Kidney (tissue), 14 donors: ENCODE measurements around the gene SFXN5. TPM values are rescaled to one million over a fixed set of nuclear protein-coding genes. Genes with fewer than 3 reads are reported as not detected.

ENCODE experiments used
- DNase-seq, 5 donors: peaks; one replicate each; pipeline ENCODE4 v3.0.0-alpha.2; 2013 to 2020
- FAIRE-seq: peaks from 2 replicates; lab custom pipeline; 2012; peaks lifted over from hg19 to GRCh38; lab: Jason Lieb, UNC
- H3K27ac ChIP-seq, 2 donors: one replicate each; pipeline ENCODE4 v1.7.0; 2013; ENCODE audit warnings: low read depth in 2 of 2, low read length in 2 of 2, inconsistent platforms in 1 of 2
- H3K27me3 ChIP-seq: one replicate; pipeline ENCODE4 v1.7.1; 2013; ENCODE audit warnings: low read length, inconsistent platforms; ENCODE audit not compliant: control insufficient read depth, insufficient read depth
- H3K36me3 ChIP-seq, 3 donors: one replicate each; pipeline versions ENCODE4 v1.7.0 to v1.7.1; 2013; ENCODE audit warnings: low read length in 3 of 3, control low read depth in 1 of 3, inconsistent platforms in 1 of 3; ENCODE audit not compliant: insufficient read depth in 3 of 3, control insufficient read depth in 2 of 3
- H3K4me1 ChIP-seq, 3 donors: one replicate each; pipeline versions ENCODE4 v1.7.0 to v1.7.1; 2013; ENCODE audit warnings: low read length in 3 of 3, inconsistent platforms in 1 of 3, low read depth in 1 of 3; ENCODE audit not compliant: control insufficient read depth in 2 of 3, insufficient read depth in 2 of 3
- H3K4me3 ChIP-seq, 3 donors: one replicate each; pipeline versions ENCODE4 v1.7.0 to v1.8.1; 2013; ENCODE audit warnings: low read length in 3 of 3, control low read depth in 1 of 3, inconsistent platforms in 1 of 3
- H3K9ac ChIP-seq, 3 donors: one replicate each; pipeline versions ENCODE4 v1.7.0 to v1.7.1; 2013; ENCODE audit warnings: low read length in 3 of 3, control low read depth in 1 of 3, inconsistent platforms in 1 of 3
- H3K9me3 ChIP-seq, 3 donors: one replicate each; pipeline versions ENCODE4 v1.7.0 to v1.7.1; 2013; ENCODE audit warnings: low read length in 3 of 3, control low read depth in 1 of 3, inconsistent platforms in 1 of 3; ENCODE audit not compliant: control insufficient read depth in 2 of 3, insufficient read depth in 1 of 3
- CTCF ChIP-seq: IDR thresholded peaks from 3 replicates; pipeline ENCODE4 v1.5.1; 2012; ENCODE audit warnings: mild to moderate bottlenecking, moderate library complexity, borderline replicate concordance; ENCODE audit not compliant: insufficient read depth; ENCODE audit errors: extremely low read depth
- intact Hi-C: fragments of 100-400 bp; cut with DNase I; formaldehyde crosslinking; loops from one replicate; pipeline ENCODE4 v1.11.1; 2022
- polyA plus RNA-seq: library from polyadenylated mRNA; stranded (reverse); fragments of 350-450 nt; fragmentation: Illumina TruSeq; extraction: RNeasy Lipid Tissue Mini Kit (QIAGEN cat#74804); gene quantifications from one replicate; pipeline ENCODE4 v1.2.3, GENCODE V29; 2014; ENCODE audit warnings: low read depth, low replicate concordance; ENCODE audit not compliant: insufficient read depth
- total RNA-seq: library from RNA; stranded (reverse); fragmentation: NEBNext Ultra II Directional; extraction: Animal tissue kit (Norgen Biotek cat#: 25700); gene quantifications from one replicate; pipeline ENCODE4 v1.2.1, GENCODE V29; 2021
- donor health status: control.
- donor health status: control.
- donor health status: control.
- donor health status: control.
- donor health status: control.
- donor health status: DM: yes; HTN: yes; CAD: no.
- donor health status: Normal renal cell carcinoma (clear cell type).

SFXN5 gene
- total and polyA plus RNA-seq, 2 donors from 2014 or later, result 21.4 to 35.9 TPM

- H3K27me3 ChIP-seq, result no peaks in the 10 kb centered on the region
- intact Hi-C loops, result no loop called here
- DNase-seq (peak in 3 of 5 donors; percentile 61 to 72 (median 71)), FAIRE-seq (no peak)
- H3K9ac ChIP-seq, result no peak overlapping the region
- peaks cover 0 to 10% (median 0%) of the 10 kb centered on the region in 3 donors for H3K4me1 ChIP-seq
- no peak for TF ChIP-seq CTCF
- H3K27ac ChIP-seq, result peak overlapping the region; percentile 2 to 46
- peaks cover 0 to 4% (median 4%) of the 10 kb centered on the region in 3 donors for H3K36me3 ChIP-seq
- H3K9me3 ChIP-seq, result no peaks in the 10 kb centered on the region
- H3K4me3 ChIP-seq, result no peak overlapping the region
Observed at GRCh38 chr2:73021371-73022010, 50.0 kb downstream of the SFXN5 start.

- FAIRE-seq, result no peak
- intact Hi-C loops, result no loop called here
- peaks cover 0 to 4% (median 4%) of the 10 kb centered on the region in 3 donors for H3K36me3 ChIP-seq
Observed at GRCh38 chr2:73020657-73021370, 50.7 kb downstream of the SFXN5 start.

GRCh38 chr2:73020306-73020656 lies 51.2 kb downstream of the SFXN5 start:
- TF ChIP-seq CTCF, result no peak
- H3K36me3 ChIP-seq, result peaks cover 0 to 4% (median 4%) of the 10 kb centered on the region in 3 donors
- H3K9ac ChIP-seq, result no peak overlapping the region
- H3K27ac ChIP-seq, result no peak overlapping the region
- no peak for FAIRE-seq
- H3K4me1 ChIP-seq, result peaks cover 0 to 10% (median 0%) of the 10 kb centered on the region in 3 donors
- DNase-seq, result no peak
- H3K27me3 ChIP-seq, result no peaks in the 10 kb centered on the region
- no peaks in the 10 kb centered on the region for H3K9me3 ChIP-seq
- no peak overlapping the region for H3K4me3 ChIP-seq
- intact Hi-C loops, result no loop called here

More at GRCh38 chr2:73020657-73021370, 50.7 kb downstream of the SFXN5 start:
- Histone ChIP-seq H3K4me3 (no peak overlapping the region), H3K9me3 (no peaks in the 10 kb centered on the region), H3K4me1 (peaks cover 0 to 10% (median 0%) of the 10 kb centered on the region in 3 donors), H3K27me3 (no peaks in the 10 kb centered on the region), H3K9ac (no peak overlapping the region), H3K27ac (peak overlapping the region in 1 of 2 donors; percentile 47)
- DNase-seq, result peak in 1 of 5 donors; percentile 8
- no peak for TF ChIP-seq CTCF
